Activated B cell treated with CpG ODN at 0.5 μM for 24 hours (primary cell): ENCODE data around the gene DAGLA. TPM values are rescaled to one million over a fixed set of nuclear protein-coding genes. Genes with fewer than 3 reads are reported as not detected.
A peak's percentile ranks its signal among the peaks of the same experiment; 100 is the strongest.

Source experiments
- ATAC-seq: fragments of 200-7000 bp; cut with Tn5 transposase; one replicate; pipeline ENCODE4 v1.10.0; 2021; ENCODE audit warnings: low read depth, mild to moderate bottlenecking, moderate library complexity
- CTCF ChIA-PET: fragments of 350-600 bp; sonication (Branson Sonifier 250); formaldehyde crosslinking; loops from one replicate; lab custom pipeline; 2021; ENCODE audit warnings: antibody characterized with exemption; lab: Charles Lee
- POLR2A ChIA-PET: fragments of 350-600 bp; sonication (Branson Sonifier 250); formaldehyde crosslinking; loops from one replicate; lab custom pipeline; 2021; ENCODE audit warnings: antibody characterized with exemption; lab: Charles Lee
- DNase-seq: peaks from one replicate; pipeline ENCODE4 v3.0.0; 2022
- H3K27ac Mint-ChIP-seq: one replicate; pipeline ENCODE4 v1.8.0; 2020; ENCODE audit warnings: mixed read lengths
- H3K27me3 Mint-ChIP-seq: one replicate; pipeline ENCODE4 v1.8.0; 2021; ENCODE audit warnings: mixed read lengths
- H3K36me3 Mint-ChIP-seq: one replicate; pipeline ENCODE4 v1.8.0; 2021; ENCODE audit warnings: low read depth, mixed read lengths
- H3K4me1 Mint-ChIP-seq: one replicate; pipeline ENCODE4 v1.8.0; 2021; ENCODE audit warnings: mixed read lengths
- H3K4me3 Mint-ChIP-seq: one replicate; pipeline ENCODE4 v1.8.0; 2020; ENCODE audit warnings: mild to moderate bottlenecking, mixed read lengths
- H3K9me3 Mint-ChIP-seq: one replicate; pipeline ENCODE4 v1.8.0; 2020; ENCODE audit warnings: mixed read lengths
- CTCF ChIP-seq: fragments of 200-600 bp; IDR thresholded peaks from one replicate; pipeline ENCODE4 v1.8.0; 2022; ENCODE audit warnings: antibody characterized with exemption, mild to moderate bottlenecking
- intact Hi-C: fragments of 100-400 bp; cut with micrococcal nuclease; formaldehyde crosslinking; loops from one replicate; pipeline ENCODE4 v1.15.1; 2024
- total RNA-seq: library from RNA; stranded (reverse); gene quantifications from 2 replicates; pipeline ENCODE4 v1.2.3, GENCODE V29; 2022

DAGLA gene
- total RNA-seq, result not detected in 2 replicates

DNA sequence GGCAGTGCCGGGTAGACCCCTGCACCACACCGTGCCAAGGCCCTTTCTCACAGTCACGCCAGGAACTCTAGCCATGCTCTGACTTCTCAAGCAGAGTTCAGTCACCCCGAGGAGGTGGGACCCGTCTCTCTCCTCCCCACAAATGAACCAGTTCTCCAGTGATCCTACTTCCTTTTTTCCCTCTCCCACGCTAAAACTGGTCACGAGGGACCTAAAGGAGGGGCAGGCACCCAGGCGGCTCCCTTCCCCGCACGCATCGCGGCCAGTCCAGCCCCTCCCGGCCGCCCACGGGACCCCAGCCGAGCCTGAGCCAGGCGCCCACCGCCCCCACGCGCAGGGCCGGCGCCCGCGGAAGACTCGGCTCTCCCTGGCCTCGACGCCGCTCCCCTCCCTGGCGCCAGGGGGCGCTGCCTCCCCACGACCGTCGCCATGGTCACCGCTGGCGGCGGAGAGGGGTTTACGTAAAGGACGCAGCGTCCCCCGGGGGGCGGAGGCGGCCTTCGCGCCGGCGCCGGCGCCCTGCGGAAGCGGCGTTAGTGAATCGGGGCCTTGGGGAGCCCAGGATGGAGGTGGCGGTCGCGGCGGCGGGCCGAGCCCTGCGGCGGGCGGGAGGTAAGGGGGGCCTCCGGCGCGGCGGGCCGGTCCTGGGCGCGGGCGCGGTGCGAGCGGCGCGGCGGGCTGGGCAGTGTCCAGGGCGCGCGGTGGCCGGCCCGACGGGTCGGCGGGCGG, at the start of gene DAGLA:
Gene DAGLA (plus strand): TSS at position 499 of the 729 bp plus-strand sequence. CDS start 39,765 bp downstream, outside the sequence.
- no peak within 1 kb of the TSS for H3K27ac Mint-ChIP-seq
- peaks cover 3% of the 10 kb centered on the region for H3K4me1 Mint-ChIP-seq
- CTCF ChIA-PET, result no interaction called here

GRCh38 chr11:61632096-61632495, 48.1 kb upstream of the DAGLA start:
- ATAC-seq, result no peak
- Mint-ChIP-seq H3K4me3 (no peak overlapping the region), H3K9me3 (no peaks in the 10 kb centered on the region), H3K27me3 (peaks cover 11% of the 10 kb centered on the region), H3K36me3 (no peaks in the 10 kb centered on the region), H3K4me1 (no peaks in the 10 kb centered on the region), H3K27ac (no peak overlapping the region)
- TF ChIP-seq CTCF, result no peak
- CTCF ChIA-PET, result no interaction called here
- no peak for DNase-seq
- intact Hi-C loops, result no loop called here
- POLR2A ChIA-PET, result no interaction called here

More for the DNA sequence above, at the start of gene DAGLA:
- POLR2A ChIA-PET, result no interaction called here
- Mint-ChIP-seq H3K36me3 (no peaks in the 10 kb centered on the region), H3K27me3 (peaks cover 33% of the 10 kb centered on the region), H3K4me3 (peak within 1 kb of the TSS; percentile 21), H3K9me3 (no peaks in the 10 kb centered on the region)
- ATAC-seq (peak; percentile 91), DNase-seq (peak; percentile 70)
- intact Hi-C loops, result loop anchor here (2.0 kb wide), 1 partner anchor 53 kb away; no protein-coding TSS in a partner anchor
- no peak for TF ChIP-seq CTCF

- H3K4me3 Mint-ChIP-seq, result no peak overlapping the region
- ChIA-PET POLR2A (no interaction called here), CTCF (no interaction called here)
- intact Hi-C loops, result no loop called here
- H3K4me1 Mint-ChIP-seq, result no peaks in the 10 kb centered on the region
- no peaks in the 10 kb centered on the region for H3K36me3 Mint-ChIP-seq
- H3K27ac Mint-ChIP-seq, result no peak overlapping the region
- ATAC-seq (no peak), DNase-seq (no peak)
- peaks cover 5% of the 10 kb centered on the region for H3K27me3 Mint-ChIP-seq
- H3K9me3 Mint-ChIP-seq, result no peaks in the 10 kb centered on the region
- no peak for TF ChIP-seq CTCF
These were observed 44.9 kb upstream of the DAGLA start for GRCh38 chr11:61635304-61635703.

DNA sequence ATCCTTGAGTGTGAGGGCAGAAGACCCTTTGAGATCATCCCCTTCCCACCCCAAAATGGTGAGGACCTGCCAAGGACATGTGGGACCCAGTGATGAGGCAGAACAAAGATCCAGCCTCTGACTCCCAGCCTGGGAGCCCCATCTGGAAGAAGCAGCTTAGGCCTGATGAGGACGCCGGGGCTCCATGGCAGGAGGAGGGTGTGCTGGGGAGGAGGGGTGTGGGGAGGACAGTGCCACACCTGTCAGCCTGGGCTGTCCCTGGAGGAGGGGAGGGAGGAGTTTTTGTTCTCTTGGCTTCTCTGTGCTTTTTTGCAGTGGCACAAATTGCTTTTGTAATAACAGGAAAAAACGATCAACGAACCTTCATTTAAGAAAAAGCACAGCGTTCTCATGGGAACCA, 44.4 kb upstream of the DAGLA start:
- intact Hi-C loops, result no loop called here
- ChIA-PET CTCF (no interaction called here), POLR2A (no interaction called here)
- Mint-ChIP-seq H3K4me1 (no peaks in the 10 kb centered on the region), H3K4me3 (no peak overlapping the region), H3K27me3 (peaks cover 4% of the 10 kb centered on the region), H3K27ac (no peak overlapping the region), H3K9me3 (no peaks in the 10 kb centered on the region), H3K36me3 (no peaks in the 10 kb centered on the region)
- TF ChIP-seq CTCF, result no peak
- DNase-seq (no peak), ATAC-seq (no peak)

GRCh38 chr11:61636676-61637075, 43.5 kb upstream of the DAGLA start:
- H3K27ac Mint-ChIP-seq, result no peak overlapping the region
- POLR2A ChIA-PET, result no interaction called here
- H3K4me3 Mint-ChIP-seq, result no peak overlapping the region

More at GRCh38 chr11:61636676-61637075, 43.5 kb upstream of the DAGLA start:
- no peaks in the 10 kb centered on the region for H3K36me3 Mint-ChIP-seq
- H3K9me3 Mint-ChIP-seq, result no peaks in the 10 kb centered on the region
- intact Hi-C loops, result no loop called here
- CTCF ChIA-PET, result interaction anchor here (2.8 kb wide), 1 partner anchor 159 kb away, joined by 24 read pairs; no protein-coding TSS in a partner anchor
- ATAC-seq (no peak), DNase-seq (no peak)
- H3K4me1 Mint-ChIP-seq, result no peaks in the 10 kb centered on the region
- H3K27me3 Mint-ChIP-seq, result peaks cover 2% of the 10 kb centered on the region
- no peak for TF ChIP-seq CTCF
